ENCODE data around the gene THEMIS2. TPM values are rescaled to one million over a fixed set of nuclear protein-coding genes. Genes with fewer than 3 reads are reported as not detected.

Gene THEMIS2
- polyA plus RNA-seq, 1 donor from 2014 or later, result 0.26 TPM

GRCh38 chr1:27885621-27886352 lies 13.4 kb downstream of the THEMIS2 start:
- Histone ChIP-seq H2AFZ (ENCODE audit: low read depth, low read length) (no peak overlapping the region), H4K20me1 (ENCODE audit: insufficient read depth) (no peaks in the 10 kb centered on the region), H3K4me2 (ENCODE audit: low read length) (no peak overlapping the region), H3F3A (ENCODE audit: insufficient read depth, low read length, poor library complexity, severe bottlenecking) (no peaks in the 10 kb centered on the region), H3K79me2 (replicated peaks; ENCODE audit: insufficient read depth, low read length) (no peaks in the 10 kb centered on the region), H3K9me2 (ENCODE audit: insufficient read depth, low read length) (no peaks in the 10 kb centered on the region), H3K27ac (ENCODE audit: low read length) (no peak overlapping the region), H3K9me3 (ENCODE audit: low read length) (no peaks in the 10 kb centered on the region), H3K9ac (ENCODE audit: low read length) (no peak overlapping the region), H3K4me3 (ENCODE audit: low read length) (no peak overlapping the region), H3K36me3 (ENCODE audit: insufficient read depth, low read length) (no peaks in the 10 kb centered on the region), H3K27me3 (ENCODE audit: insufficient read depth, low read depth, low read length) (no peaks in the 10 kb centered on the region)
- TF ChIP-seq SMC3 (conservative IDR thresholded peaks at IDR 0.05; ENCODE audit: poor library complexity), result no peak

GRCh38 chr1:27886353-27886679 lies 14.0 kb downstream of the THEMIS2 start:
- Histone ChIP-seq H3K36me3 (ENCODE audit: insufficient read depth, low read length) (no peaks in the 10 kb centered on the region), H3K9me2 (ENCODE audit: insufficient read depth, low read length) (no peaks in the 10 kb centered on the region), H3K79me2 (replicated peaks; ENCODE audit: insufficient read depth, low read length) (no peaks in the 10 kb centered on the region), H2AFZ (ENCODE audit: low read depth, low read length) (no peak overlapping the region), H3K4me2 (ENCODE audit: low read length) (no peak overlapping the region), H3K4me3 (ENCODE audit: low read length) (no peak overlapping the region), H3K9me3 (ENCODE audit: low read length) (no peaks in the 10 kb centered on the region), H4K20me1 (ENCODE audit: insufficient read depth) (no peaks in the 10 kb centered on the region), H3K27me3 (ENCODE audit: insufficient read depth, low read depth, low read length) (no peaks in the 10 kb centered on the region), H3K9ac (ENCODE audit: low read length) (no peak overlapping the region), H3K27ac (ENCODE audit: low read length) (no peak overlapping the region), H3F3A (ENCODE audit: insufficient read depth, low read length, poor library complexity, severe bottlenecking) (no peaks in the 10 kb centered on the region)
- TF ChIP-seq REST (IDR thresholded peaks at IDR 0.05; ENCODE audit: borderline replicate concordance), result no peak
- no peak for TF ChIP-seq MXI1 (conservative IDR thresholded peaks at IDR 0.05; ENCODE audit: poor library complexity, severe bottlenecking)
- TF ChIP-seq RAD21 (conservative IDR thresholded peaks at IDR 0.05), result no peak
- no peak for TF ChIP-seq EP300 (conservative IDR thresholded peaks at IDR 0.05; ENCODE audit: poor library complexity, severe bottlenecking)
- no peak for TF ChIP-seq TAF1 (IDR thresholded peaks at IDR 0.05; ENCODE audit: low read depth)
- TF ChIP-seq EZH2 (IDR thresholded peaks at IDR 0.05; ENCODE audit: borderline replicate concordance, insufficient read depth, low read length, poor library complexity, severe bottlenecking), result no peak
- no peak for TF ChIP-seq SMC3 (conservative IDR thresholded peaks at IDR 0.05; ENCODE audit: poor library complexity)
- no peak for TF ChIP-seq POLR2AphosphoS5 (IDR thresholded peaks at IDR 0.05)
- TF ChIP-seq CTCF (IDR thresholded peaks at IDR 0.05; ENCODE audit: poor library complexity, severe bottlenecking), result no peak

All from neural cell (in vitro differentiated cells).